ENCODE measurements around the gene ECPAS.
"Not testable (repeated sequence)": the region's sequence is repeated elsewhere in the genome, so short reads cannot be mapped to it uniquely, and the experiment has no call there.

ECPAS gene

GRCh38 chr9:111350556-111350955, 133.6 kb downstream of the ECPAS start:
- no peak overlapping the region for H3K27ac ChIP-seq
- no peak for TF ChIP-seq CTCF (IDR thresholded peaks at IDR 0.05)
- TF ChIP-seq ZFX (IDR thresholded peaks at IDR 0.05; ENCODE audit: borderline replicate concordance): no peak

- H3K27ac ChIP-seq: peak overlapping the region; percentile 61
- TF ChIP-seq ZFX (IDR thresholded peaks at IDR 0.05; ENCODE audit: borderline replicate concordance): no peak
- TF ChIP-seq CTCF (IDR thresholded peaks at IDR 0.05): no peak
Measured at GRCh38 chr9:111349766-111350165, 134.4 kb downstream of the ECPAS start.

- TF ChIP-seq CTCF (IDR thresholded peaks at IDR 0.05) (no peak), ZFX (IDR thresholded peaks at IDR 0.05; ENCODE audit: borderline replicate concordance) (no peak)
Measured at GRCh38 chr9:111348821-111349271, 135.3 kb downstream of the ECPAS start.

GRCh38 chr9:111334318-111334863, 149.8 kb downstream of the ECPAS start:
- H3K27ac ChIP-seq: not testable (repeated sequence)

More at GRCh38 chr9:111348821-111349271, 135.3 kb downstream of the ECPAS start:
- H3K27ac ChIP-seq: peak overlapping the region; percentile 61

- H3K27ac ChIP-seq: no peak within 1 kb of the TSS
- TF ChIP-seq CTCF (IDR thresholded peaks at IDR 0.05) (no peak), ZFX (IDR thresholded peaks at IDR 0.05; ENCODE audit: borderline replicate concordance) (no peak)
Measured at GRCh38 chr9:111330124-111330523, 154.1 kb downstream of the ECPAS start, which contains the start of gene OR2K2. OR2K2 (minus strand) TSS chr9:111330224; CDS start chr9:111328433, 1,791 bp downstream.

GRCh38 chr9:111320631-111321030, 163.6 kb downstream of the ECPAS start:
- TF ChIP-seq CTCF (IDR thresholded peaks at IDR 0.05) (no peak), ZFX (IDR thresholded peaks at IDR 0.05; ENCODE audit: borderline replicate concordance) (no peak)
- no peak overlapping the region for H3K27ac ChIP-seq

- TF ChIP-seq CTCF (IDR thresholded peaks at IDR 0.05) (no peak), ZFX (IDR thresholded peaks at IDR 0.05; ENCODE audit: borderline replicate concordance) (no peak)
- H3K27ac ChIP-seq: no peak overlapping the region
Measured at GRCh38 chr9:111316796-111317195, 167.4 kb downstream of the ECPAS start.

Measured in 22Rv1 (cell line).